ENCODE data around the gene PEX1.

Gene PEX1

GRCh38 chr7:92513167-92513902 is 15.0 kb downstream of the PEX1 start:
- CTCF ChIA-PET: no interaction called here
- Histone ChIP-seq H3K4me3 (ENCODE audit: control insufficient read depth in 1 of 7, extremely low read depth in 1 of 7, insufficient read depth in 4 of 7, low read depth in 2 of 7, low read length in 6 of 7) (no peak overlapping the region), H3K27ac (ENCODE audit: insufficient read depth in 1 of 2, low read depth in 1 of 2, low read length in 2 of 2, poor library complexity in 1 of 2, severe bottlenecking in 2 of 2) (no peak overlapping the region), H3K27me3 (replicated peaks in 2 of 5; ENCODE audit: control insufficient read depth in 4 of 5, insufficient read depth in 5 of 5, low read length in 4 of 5) (no peaks in the 10 kb centered on the region), H3K9me3 (ENCODE audit: control extremely low read depth in 1 of 5, control insufficient read depth in 4 of 5, insufficient read depth in 2 of 5, low read depth in 1 of 5, low read length in 4 of 5) (no peaks in the 10 kb centered on the region), H3K4me1 (ENCODE audit: control extremely low read depth in 1 of 4, control insufficient read depth in 4 of 4, insufficient read depth in 4 of 4, low read length in 3 of 4) (no peaks in the 10 kb centered on the region), H3K36me3 (ENCODE audit: control insufficient read depth in 4 of 4, insufficient read depth in 4 of 4, low read length in 3 of 4) (peaks cover 8 to 29% (median 12%) of the 10 kb centered on the region in 4 experiments)
- WGBS (ENCODE audit: insufficient coverage): no CpG with 5 or more reads among the region's 3 CpGs
- DNase-seq: no peak
- POLR2A ChIA-PET: no interaction called here

GRCh38 chr7:92508946-92509345 is 19.4 kb downstream of the PEX1 start:
- Histone ChIP-seq H3K4me3 (ENCODE audit: control insufficient read depth in 1 of 7, extremely low read depth in 1 of 7, insufficient read depth in 4 of 7, low read depth in 2 of 7, low read length in 6 of 7) (no peak overlapping the region), H3K27ac (ENCODE audit: insufficient read depth in 1 of 2, low read depth in 1 of 2, low read length in 2 of 2, poor library complexity in 1 of 2, severe bottlenecking in 2 of 2) (no peak overlapping the region), H3K36me3 (ENCODE audit: control insufficient read depth in 4 of 4, insufficient read depth in 4 of 4, low read length in 3 of 4) (peaks cover 5 to 36% (median 8%) of the 10 kb centered on the region in 4 experiments), H3K9me3 (ENCODE audit: control extremely low read depth in 1 of 5, control insufficient read depth in 4 of 5, insufficient read depth in 2 of 5, low read depth in 1 of 5, low read length in 4 of 5) (no peaks in the 10 kb centered on the region), H3K4me1 (ENCODE audit: control extremely low read depth in 1 of 4, control insufficient read depth in 4 of 4, insufficient read depth in 4 of 4, low read length in 3 of 4) (no peaks in the 10 kb centered on the region), H3K27me3 (replicated peaks in 2 of 5; ENCODE audit: control insufficient read depth in 4 of 5, insufficient read depth in 5 of 5, low read length in 4 of 5) (no peaks in the 10 kb centered on the region)
- DNase-seq: no peak
- no CpG with 5 or more reads among the region's 5 CpGs for WGBS (ENCODE audit: insufficient coverage)
- ChIA-PET POLR2A (no interaction called here), CTCF (no interaction called here)

- no peak overlapping the region for H3K27ac ChIP-seq (ENCODE audit: insufficient read depth in 1 of 2, low read depth in 1 of 2, low read length in 2 of 2, poor library complexity in 1 of 2, severe bottlenecking in 2 of 2)
- ChIA-PET POLR2A (interaction anchor here (0.6 kb wide), 1 partner anchor 291 kb away, joined by 4 read pairs; no protein-coding TSS in a partner anchor), CTCF (no interaction called here)
- H3K4me1 ChIP-seq (ENCODE audit: control extremely low read depth in 1 of 4, control insufficient read depth in 4 of 4, insufficient read depth in 4 of 4, low read length in 3 of 4): no peaks in the 10 kb centered on the region
- no peaks in the 10 kb centered on the region for H3K27me3 ChIP-seq (replicated peaks in 2 of 5; ENCODE audit: control insufficient read depth in 4 of 5, insufficient read depth in 5 of 5, low read length in 4 of 5)
- no peaks in the 10 kb centered on the region for H3K9me3 ChIP-seq (ENCODE audit: control extremely low read depth in 1 of 5, control insufficient read depth in 4 of 5, insufficient read depth in 2 of 5, low read depth in 1 of 5, low read length in 4 of 5)
- no peak for DNase-seq
- no CpG with 5 or more reads among the region's 2 CpGs for WGBS (ENCODE audit: insufficient coverage)
- H3K36me3 ChIP-seq (ENCODE audit: control insufficient read depth in 4 of 4, insufficient read depth in 4 of 4, low read length in 3 of 4): peaks cover 6 to 46% (median 7%) of the 10 kb centered on the region in 4 experiments
- H3K4me3 ChIP-seq (ENCODE audit: control insufficient read depth in 1 of 7, extremely low read depth in 1 of 7, insufficient read depth in 4 of 7, low read depth in 2 of 7, low read length in 6 of 7): no peak overlapping the region
Measured at GRCh38 chr7:92506363-92506762, 22.0 kb downstream of the PEX1 start.

GRCh38 chr7:92504563-92504962 is 23.8 kb downstream of the PEX1 start:
- POLR2A ChIA-PET: no interaction called here
- CTCF ChIA-PET: no interaction called here
- Histone ChIP-seq H3K36me3 (ENCODE audit: control insufficient read depth in 4 of 4, insufficient read depth in 4 of 4, low read length in 3 of 4) (peaks cover 10 to 58% (median 14%) of the 10 kb centered on the region in 4 experiments), H3K27me3 (replicated peaks in 2 of 5; ENCODE audit: control insufficient read depth in 4 of 5, insufficient read depth in 5 of 5, low read length in 4 of 5) (no peaks in the 10 kb centered on the region), H3K4me1 (ENCODE audit: control extremely low read depth in 1 of 4, control insufficient read depth in 4 of 4, insufficient read depth in 4 of 4, low read length in 3 of 4) (no peaks in the 10 kb centered on the region), H3K4me3 (ENCODE audit: control insufficient read depth in 1 of 7, extremely low read depth in 1 of 7, insufficient read depth in 4 of 7, low read depth in 2 of 7, low read length in 6 of 7) (no peak overlapping the region), H3K27ac (ENCODE audit: insufficient read depth in 1 of 2, low read depth in 1 of 2, low read length in 2 of 2, poor library complexity in 1 of 2, severe bottlenecking in 2 of 2) (no peak overlapping the region), H3K9me3 (ENCODE audit: control extremely low read depth in 1 of 5, control insufficient read depth in 4 of 5, insufficient read depth in 2 of 5, low read depth in 1 of 5, low read length in 4 of 5) (no peaks in the 10 kb centered on the region)
- DNase-seq: no peak
- 90% methylated on average over 3 of the region's 3 CpGs for WGBS (ENCODE audit: insufficient coverage)

- POLR2A ChIA-PET: no interaction called here
- Histone ChIP-seq H3K4me3 (ENCODE audit: control insufficient read depth in 1 of 7, extremely low read depth in 1 of 7, insufficient read depth in 4 of 7, low read depth in 2 of 7, low read length in 6 of 7) (no peak overlapping the region), H3K27ac (ENCODE audit: insufficient read depth in 1 of 2, low read depth in 1 of 2, low read length in 2 of 2, poor library complexity in 1 of 2, severe bottlenecking in 2 of 2) (no peak overlapping the region), H3K36me3 (ENCODE audit: control insufficient read depth in 4 of 4, insufficient read depth in 4 of 4, low read length in 3 of 4) (peaks cover 11 to 63% (median 19%) of the 10 kb centered on the region in 4 experiments), H3K27me3 (replicated peaks in 2 of 5; ENCODE audit: control insufficient read depth in 4 of 5, insufficient read depth in 5 of 5, low read length in 4 of 5) (no peaks in the 10 kb centered on the region), H3K4me1 (ENCODE audit: control extremely low read depth in 1 of 4, control insufficient read depth in 4 of 4, insufficient read depth in 4 of 4, low read length in 3 of 4) (no peaks in the 10 kb centered on the region), H3K9me3 (ENCODE audit: control extremely low read depth in 1 of 5, control insufficient read depth in 4 of 5, insufficient read depth in 2 of 5, low read depth in 1 of 5, low read length in 4 of 5) (no peaks in the 10 kb centered on the region)
- WGBS (ENCODE audit: insufficient coverage): 100% methylated on average over 2 of the region's 2 CpGs
- CTCF ChIA-PET: no interaction called here
- no peak for DNase-seq
Measured at GRCh38 chr7:92503767-92504166, 24.6 kb downstream of the PEX1 start.

GRCh38 chr7:92498557-92498956 is 29.8 kb downstream of the PEX1 start:
- POLR2A ChIA-PET: no interaction called here
- no peak for DNase-seq
- H3K4me3 ChIP-seq (ENCODE audit: control insufficient read depth in 1 of 7, extremely low read depth in 1 of 7, insufficient read depth in 4 of 7, low read depth in 2 of 7, low read length in 6 of 7): no peak overlapping the region
- H3K27me3 ChIP-seq (replicated peaks in 2 of 5; ENCODE audit: control insufficient read depth in 4 of 5, insufficient read depth in 5 of 5, low read length in 4 of 5): no peaks in the 10 kb centered on the region
- CTCF ChIA-PET: no interaction called here
- no peaks in the 10 kb centered on the region for H3K9me3 ChIP-seq (ENCODE audit: control extremely low read depth in 1 of 5, control insufficient read depth in 4 of 5, insufficient read depth in 2 of 5, low read depth in 1 of 5, low read length in 4 of 5)
- WGBS (ENCODE audit: insufficient coverage): 89% methylated on average over 1 of the region's 2 CpGs
- H3K27ac ChIP-seq (ENCODE audit: insufficient read depth in 1 of 2, low read depth in 1 of 2, low read length in 2 of 2, poor library complexity in 1 of 2, severe bottlenecking in 2 of 2): no peak overlapping the region
- no peaks in the 10 kb centered on the region for H3K4me1 ChIP-seq (ENCODE audit: control extremely low read depth in 1 of 4, control insufficient read depth in 4 of 4, insufficient read depth in 4 of 4, low read length in 3 of 4)
- H3K36me3 ChIP-seq (ENCODE audit: control insufficient read depth in 4 of 4, insufficient read depth in 4 of 4, low read length in 3 of 4): peaks cover 16 to 59% (median 23%) of the 10 kb centered on the region in 4 experiments

- no peaks in the 10 kb centered on the region for H3K27me3 ChIP-seq (replicated peaks in 2 of 5; ENCODE audit: control insufficient read depth in 4 of 5, insufficient read depth in 5 of 5, low read length in 4 of 5)
- ChIA-PET CTCF (no interaction called here), POLR2A (no interaction called here)
- peaks cover 15 to 62% (median 28%) of the 10 kb centered on the region in 4 experiments for H3K36me3 ChIP-seq (ENCODE audit: control insufficient read depth in 4 of 4, insufficient read depth in 4 of 4, low read length in 3 of 4)
- no peak overlapping the region for H3K27ac ChIP-seq (ENCODE audit: insufficient read depth in 1 of 2, low read depth in 1 of 2, low read length in 2 of 2, poor library complexity in 1 of 2, severe bottlenecking in 2 of 2)
- no peak for DNase-seq
- no peaks in the 10 kb centered on the region for H3K9me3 ChIP-seq (ENCODE audit: control extremely low read depth in 1 of 5, control insufficient read depth in 4 of 5, insufficient read depth in 2 of 5, low read depth in 1 of 5, low read length in 4 of 5)
- WGBS (ENCODE audit: insufficient coverage): 100% methylated on average over 1 of the region's 2 CpGs
- H3K4me3 ChIP-seq (ENCODE audit: control insufficient read depth in 1 of 7, extremely low read depth in 1 of 7, insufficient read depth in 4 of 7, low read depth in 2 of 7, low read length in 6 of 7): no peak overlapping the region
- no peaks in the 10 kb centered on the region for H3K4me1 ChIP-seq (ENCODE audit: control extremely low read depth in 1 of 4, control insufficient read depth in 4 of 4, insufficient read depth in 4 of 4, low read length in 3 of 4)
Measured at GRCh38 chr7:92496876-92497275, 31.4 kb downstream of the PEX1 start.
